GM19043 (cell line): ENCODE results near the gene HPSE2.

ENCODE experiments used
- ATAC-seq: cut with Tn5 transposase; IDR thresholded peaks from one replicate; pipeline ENCODE4 v1.9.1; 2021; ENCODE audit warnings: low read depth; ENCODE audit not compliant: unreplicated experiment

Gene HPSE2

GRCh38 chr10:98858525-98858924 is 377.1 kb downstream of the HPSE2 start:
- no peak for ATAC-seq

- ATAC-seq, result no peak
Observed at GRCh38 chr10:98855403-98856189, 380.1 kb downstream of the HPSE2 start.

- ATAC-seq, result no peak
Observed at GRCh38 chr10:98852686-98853085, 383.0 kb downstream of the HPSE2 start.

GRCh38 chr10:98848361-98848760 is 387.3 kb downstream of the HPSE2 start:
- ATAC-seq, result no peak

GRCh38 chr10:98846787-98847186 is 388.9 kb downstream of the HPSE2 start:
- ATAC-seq, result no peak

- ATAC-seq, result no peak
Observed at GRCh38 chr10:98833542-98833941, 402.1 kb downstream of the HPSE2 start.

GRCh38 chr10:98832738-98833137 is 402.9 kb downstream of the HPSE2 start:
- ATAC-seq, result no peak

GRCh38 chr10:98832196-98832595 is 403.5 kb downstream of the HPSE2 start:
- ATAC-seq, result no peak

GRCh38 chr10:98831391-98831790 is 404.3 kb downstream of the HPSE2 start:
- ATAC-seq, result no peak

- no peak for ATAC-seq
Observed at GRCh38 chr10:98825741-98826140, 409.9 kb downstream of the HPSE2 start.

GRCh38 chr10:98817396-98817795 is 418.3 kb downstream of the HPSE2 start:
- ATAC-seq, result no peak

GRCh38 chr10:98815039-98815885 is 420.4 kb downstream of the HPSE2 start:
- no peak for ATAC-seq

- ATAC-seq, result no peak
Observed at GRCh38 chr10:98814470-98814869, 421.2 kb downstream of the HPSE2 start.

- ATAC-seq, result no peak
Observed at GRCh38 chr10:98808282-98808892, 427.3 kb downstream of the HPSE2 start.

- ATAC-seq, result no peak
Observed at GRCh38 chr10:98800263-98800662, 435.4 kb downstream of the HPSE2 start.

- ATAC-seq, result no peak
Observed at GRCh38 chr10:98795467-98795866, 440.2 kb downstream of the HPSE2 start.

- no peak for ATAC-seq
Observed at GRCh38 chr10:98790817-98791216, 444.8 kb downstream of the HPSE2 start.

- no peak for ATAC-seq
Observed at GRCh38 chr10:98778277-98778759, 457.3 kb downstream of the HPSE2 start.

GRCh38 chr10:98758463-98758862 is 477.2 kb downstream of the HPSE2 start:
- no peak for ATAC-seq

GRCh38 chr10:98748298-98748697 is 487.4 kb downstream of the HPSE2 start:
- no peak for ATAC-seq

- ATAC-seq, result no peak
Observed at GRCh38 chr10:98745645-98746044, 490.0 kb downstream of the HPSE2 start.
